ENCODE data around the gene RGS7.
"Not testable (repeated sequence)": the region's sequence is repeated elsewhere in the genome, so short reads cannot be mapped to it uniquely, and the experiment has no call there.

The RGS7 gene

DNA sequence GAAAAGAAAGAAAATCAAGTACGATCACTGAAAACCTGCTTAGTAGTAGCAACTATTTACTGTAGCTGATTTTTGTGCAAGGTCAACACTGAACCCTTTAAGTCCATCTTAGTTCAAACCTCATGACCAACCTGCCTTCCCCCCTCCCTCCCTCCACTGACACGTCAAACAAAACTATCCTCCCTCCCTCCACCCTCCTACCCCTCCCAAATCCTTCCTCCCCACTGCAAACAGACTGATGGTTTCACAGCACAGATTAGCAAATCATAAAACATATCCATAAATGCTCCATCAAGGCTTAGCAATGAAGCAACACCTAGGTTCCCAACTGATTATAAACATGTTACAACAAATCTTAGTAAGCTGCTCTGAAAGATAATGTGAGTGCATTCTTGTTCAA lies 580.8 kb downstream of the RGS7 start:
- no peak for DNase-seq (ENCODE audit: low spot score)

DNA sequence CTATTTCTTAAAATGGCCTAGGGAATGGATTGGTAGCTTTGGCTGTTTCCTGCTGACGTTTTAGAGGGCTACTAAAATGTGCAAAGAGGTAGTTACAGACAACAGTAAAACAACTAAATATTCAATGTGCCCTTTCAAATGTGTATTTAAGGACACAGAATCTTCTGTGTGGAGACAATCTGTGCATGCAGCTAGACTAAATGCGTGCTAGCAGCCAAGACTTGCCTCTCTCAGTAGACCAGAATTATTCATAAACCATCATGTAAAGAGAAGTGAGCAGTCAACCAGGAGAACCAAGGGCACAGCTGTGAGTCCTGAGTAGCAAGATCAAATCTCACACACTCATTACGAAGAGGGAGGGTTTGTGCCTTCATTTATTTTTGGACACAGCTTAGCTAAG lies 584.9 kb downstream of the RGS7 start:
- DNase-seq (ENCODE audit: low spot score) = no peak

DNA sequence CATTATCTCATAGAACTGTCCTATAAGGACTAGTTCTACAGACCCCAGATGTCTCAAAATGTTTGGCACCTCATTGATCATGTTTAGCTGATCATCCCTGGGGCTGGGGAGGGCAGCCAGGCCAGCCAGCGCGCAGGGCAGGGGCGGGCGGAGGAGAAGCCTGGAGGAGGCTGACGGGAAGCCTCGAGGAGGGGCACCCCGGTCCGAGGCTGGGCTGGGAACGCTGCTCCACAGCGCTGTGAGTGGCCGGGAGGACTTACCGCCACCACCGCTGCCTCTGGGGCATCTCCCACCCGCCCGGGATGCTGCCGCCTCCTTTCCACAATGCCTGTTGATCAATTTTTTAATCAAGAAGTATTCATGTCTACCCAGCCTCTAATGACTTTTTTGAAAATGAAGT lies 585.6 kb downstream of the RGS7 start:
- no peak for DNase-seq (ENCODE audit: low spot score)

DNA sequence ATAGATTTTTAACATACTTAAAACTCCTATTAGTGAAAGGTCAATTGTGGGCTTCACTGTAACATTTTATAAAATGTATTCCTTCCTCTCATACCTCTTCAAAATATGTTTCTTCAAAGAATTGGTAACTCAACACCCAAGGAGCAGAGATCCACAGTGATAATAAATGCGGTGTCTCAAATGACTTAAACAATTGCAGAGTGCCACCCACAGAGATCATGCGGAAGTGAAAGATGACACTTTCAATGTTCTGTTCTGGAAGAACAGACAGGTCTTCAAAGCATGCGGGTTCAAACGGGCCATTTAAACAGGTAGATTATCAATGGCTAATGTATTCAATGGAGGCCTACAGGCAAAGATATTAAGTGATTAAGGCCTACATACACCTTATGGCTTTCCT lies 588.0 kb downstream of the RGS7 start:
- DNase-seq (ENCODE audit: low spot score) = no peak

DNA sequence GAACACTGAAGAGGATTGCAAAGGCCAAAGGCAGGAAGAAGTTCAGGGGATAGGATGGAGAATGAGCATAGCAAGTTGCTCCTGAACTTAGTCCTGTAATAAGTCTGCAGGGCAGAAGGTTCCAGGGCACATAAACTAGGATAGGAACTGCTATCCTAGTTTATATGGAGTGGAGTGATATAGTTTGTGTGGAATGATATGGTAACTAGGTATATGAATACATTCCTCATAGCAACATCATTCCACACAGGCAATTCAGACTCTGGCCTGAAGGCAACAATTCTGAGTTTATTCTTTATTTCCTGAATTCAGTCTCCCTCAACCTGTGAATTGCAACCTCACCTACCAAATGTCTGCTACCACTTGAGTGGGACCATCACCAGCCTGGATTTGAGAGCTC lies 590.2 kb downstream of the RGS7 start:
- DNase-seq (ENCODE audit: low spot score) = peak; percentile 71

DNA sequence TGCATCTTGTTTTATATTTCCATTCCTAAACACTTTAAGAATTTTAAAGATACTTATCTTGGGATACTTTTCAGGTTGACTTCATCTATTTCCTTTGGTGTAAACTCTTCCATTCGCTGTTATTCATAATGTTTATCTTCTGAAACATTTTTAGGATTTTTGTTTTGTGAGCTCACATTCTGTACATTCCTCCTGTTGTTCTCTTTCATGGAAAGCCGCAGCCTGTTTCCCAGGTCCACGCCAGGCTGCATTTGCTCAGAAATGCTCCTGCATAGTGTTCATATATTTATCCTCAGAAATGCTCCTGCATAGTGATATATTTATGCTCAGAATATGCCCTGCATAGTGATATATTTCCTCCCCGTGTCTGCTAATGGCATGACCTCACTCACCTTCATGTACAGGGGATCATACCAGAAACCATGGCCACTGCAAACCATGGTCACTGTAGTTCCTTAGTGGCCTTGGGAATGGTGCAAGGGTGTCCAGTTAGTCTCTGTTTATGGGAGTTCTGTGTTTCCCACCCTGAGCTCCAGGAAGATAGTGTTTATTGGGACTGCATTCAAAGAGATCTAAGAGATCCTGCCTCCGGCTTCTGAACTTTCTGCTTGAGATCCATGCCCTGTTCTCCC lies 591.2 kb downstream of the RGS7 start:
- peak; percentile 82 for DNase-seq (ENCODE audit: low spot score)

DNA sequence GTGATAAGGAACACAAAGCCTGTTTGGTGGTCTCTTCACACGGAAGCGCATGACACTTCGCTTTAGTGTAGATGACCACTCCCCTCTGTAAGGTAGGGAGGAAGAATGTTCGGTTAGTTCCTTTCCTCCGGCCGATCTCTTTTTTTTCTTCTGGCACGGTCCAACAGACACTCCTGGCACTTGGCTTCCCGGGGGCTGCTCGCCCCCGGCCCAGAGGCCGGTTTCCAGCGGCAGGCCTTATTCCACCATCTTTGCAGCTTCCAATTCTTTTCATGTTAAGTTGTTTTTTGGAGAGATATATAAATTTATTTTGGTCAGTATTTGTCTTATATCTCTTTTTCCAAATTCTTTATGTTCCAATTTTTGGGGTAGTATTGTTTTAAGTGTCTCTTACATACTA lies 593.2 kb downstream of the RGS7 start:
- DNase-seq (ENCODE audit: low spot score) = no peak

DNA sequence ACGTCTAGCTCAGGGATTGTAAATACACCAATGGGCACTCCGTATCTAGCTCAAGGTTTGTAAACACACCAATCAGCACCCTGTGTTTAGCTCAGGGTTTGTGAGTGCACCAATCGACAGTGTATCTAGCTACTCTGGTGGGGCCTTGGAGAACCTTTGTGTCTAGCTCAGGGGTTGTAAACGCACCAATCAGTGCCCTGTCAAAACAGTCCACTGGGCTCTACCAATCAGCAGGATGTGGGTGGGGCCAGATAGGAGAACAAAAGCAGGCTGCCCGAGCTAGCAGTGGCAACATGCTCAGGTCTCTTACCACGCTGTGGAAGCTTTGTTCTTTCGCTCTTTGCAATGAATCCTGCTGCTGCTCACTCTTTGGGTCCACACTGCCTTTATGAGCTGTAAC lies 593.9 kb downstream of the RGS7 start:
- not testable (repeated sequence) for DNase-seq (ENCODE audit: low spot score)

DNA sequence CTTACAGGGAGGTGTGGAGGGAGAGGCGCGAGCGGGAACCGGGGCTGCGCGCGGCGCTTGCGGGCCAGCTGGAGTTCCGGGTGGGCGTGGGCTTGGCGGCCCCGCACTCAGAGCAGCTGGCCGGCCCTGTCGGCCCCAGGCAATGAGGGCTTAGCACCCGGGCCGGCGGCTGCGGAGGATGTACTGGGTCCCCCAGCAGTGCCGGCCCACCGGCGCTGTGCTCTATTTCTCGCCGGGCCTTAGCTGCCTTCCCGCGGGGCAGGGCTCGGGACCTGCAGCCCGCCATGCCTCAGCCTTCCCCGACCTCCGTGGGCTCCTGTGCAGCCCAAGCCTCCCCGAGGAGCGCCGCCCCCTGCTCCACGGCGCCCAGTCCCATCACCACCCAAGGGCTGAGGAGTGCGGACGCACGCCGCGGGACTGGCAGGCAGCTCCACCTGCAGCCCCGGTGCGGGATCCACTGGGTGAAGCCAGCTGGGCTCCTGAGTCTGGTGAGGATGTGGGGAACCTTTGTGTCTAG lies 594.5 kb downstream of the RGS7 start:
- not testable (repeated sequence) for DNase-seq (ENCODE audit: low spot score)

DNA sequence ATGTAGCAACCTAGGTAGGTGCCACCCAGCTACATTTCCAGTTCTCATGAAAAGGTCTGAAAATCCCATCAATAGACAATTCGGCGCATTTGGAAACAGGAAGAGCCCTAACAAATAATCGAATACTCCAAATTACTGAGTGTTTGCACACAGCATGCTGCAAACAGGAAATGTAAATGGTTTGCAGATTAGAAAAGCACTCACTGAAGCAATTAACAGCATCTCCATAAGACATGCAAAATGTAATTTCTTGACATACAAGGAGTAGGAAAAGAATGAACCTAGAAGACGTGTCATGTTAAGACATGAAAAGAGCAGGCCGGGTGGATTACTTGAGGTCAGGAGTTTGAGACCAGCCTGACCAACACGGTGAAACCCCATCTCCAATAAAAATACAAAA lies 598.2 kb downstream of the RGS7 start:
- DNase-seq (ENCODE audit: low spot score) = not testable (repeated sequence)

DNA sequence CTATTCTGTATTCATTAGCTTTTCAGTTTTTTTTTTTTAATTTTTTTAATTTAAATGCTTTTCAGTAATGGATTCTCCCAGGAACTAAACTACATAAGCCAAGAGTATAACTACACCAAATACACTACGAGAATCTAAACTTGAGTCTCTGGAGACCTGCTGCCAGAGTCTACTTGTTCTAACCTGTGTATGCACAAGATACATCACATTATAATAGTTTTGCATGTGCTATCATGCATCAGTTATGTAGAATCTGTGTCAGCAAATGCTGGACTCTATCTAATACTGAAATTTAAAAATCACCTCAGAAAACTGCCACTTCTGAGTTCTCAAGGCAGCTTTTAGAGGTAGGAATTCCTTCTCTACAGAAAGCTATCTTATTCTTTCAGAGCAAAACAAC lies 598.7 kb downstream of the RGS7 start:
- no peak for DNase-seq (ENCODE audit: low spot score)

DNA sequence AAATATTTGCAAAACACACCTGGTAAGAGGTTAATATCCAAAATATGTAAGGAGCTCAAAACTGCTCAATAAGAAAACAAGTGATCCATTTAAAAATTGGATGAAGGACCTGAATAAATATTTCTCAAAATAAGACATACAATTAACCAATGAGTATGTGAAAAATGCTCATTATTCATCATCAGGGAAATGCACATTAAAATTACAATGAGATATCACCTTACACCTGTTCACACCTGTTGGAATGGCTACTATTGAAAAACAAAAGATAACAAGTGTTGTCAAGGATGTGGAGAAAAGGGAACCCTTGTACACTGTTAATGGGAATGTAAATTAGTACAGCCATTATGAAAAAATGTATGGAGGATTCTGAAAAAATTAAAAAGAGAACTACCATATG lies 609.1 kb downstream of the RGS7 start:
- no peak for DNase-seq (ENCODE audit: low spot score)

DNA sequence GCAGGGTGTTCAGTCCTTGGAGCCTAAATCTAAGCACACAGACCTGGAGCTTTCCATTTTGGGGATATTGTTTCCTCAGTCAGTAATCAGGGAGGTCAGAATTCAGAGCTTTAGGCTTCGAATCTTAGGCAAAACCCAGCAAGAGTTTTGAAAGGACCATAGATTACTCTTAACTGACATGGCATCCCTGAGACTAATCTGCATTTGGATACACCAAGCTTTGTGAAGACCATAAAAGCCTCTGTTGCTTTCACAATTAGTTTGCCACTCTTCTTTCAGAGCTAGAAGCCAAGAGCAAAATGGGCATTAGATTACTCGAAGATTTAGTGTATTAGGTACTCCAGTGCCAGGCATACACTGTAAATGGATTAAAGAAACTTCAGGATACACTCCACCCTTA lies 613.3 kb downstream of the RGS7 start:
- DNase-seq (ENCODE audit: low spot score) = no peak

DNA sequence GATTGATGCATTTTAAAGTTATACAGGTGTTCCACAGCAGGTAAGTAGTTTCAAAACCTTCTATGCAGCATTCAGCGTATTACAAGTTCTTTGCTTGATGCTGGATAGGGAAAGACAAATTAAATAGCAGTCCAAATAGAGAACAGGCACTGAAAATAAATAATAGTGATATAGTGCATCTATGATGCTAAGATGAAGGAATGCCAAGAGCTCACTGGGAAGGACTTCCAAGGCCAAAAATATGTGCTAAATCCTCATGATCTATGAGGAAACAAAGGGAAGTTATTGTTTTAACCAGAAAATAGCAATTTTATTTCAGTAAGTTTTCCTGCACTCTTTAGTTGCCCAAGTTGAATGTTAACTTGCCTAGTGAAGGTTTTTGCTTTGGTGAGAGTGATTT lies 617.3 kb downstream of the RGS7 start:
- DNase-seq (ENCODE audit: low spot score) = no peak

DNA sequence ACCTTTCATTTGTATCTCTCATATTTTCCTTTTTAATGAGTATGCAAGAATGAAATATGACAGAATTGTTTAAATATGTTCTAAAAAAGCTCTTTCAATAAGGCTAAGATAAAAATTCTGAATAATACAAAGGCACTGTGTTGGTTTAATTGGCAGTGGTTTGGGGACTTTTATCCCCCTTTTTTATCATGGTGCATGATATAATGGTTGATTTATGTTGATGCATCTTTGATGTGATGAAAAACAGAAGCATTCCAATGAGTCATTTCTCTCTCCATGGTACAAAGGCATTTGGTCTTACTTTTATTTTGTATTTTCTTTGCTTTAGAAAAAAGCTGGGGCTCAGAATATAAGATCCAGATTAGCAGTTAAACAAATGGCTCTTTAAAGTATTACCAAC lies 617.9 kb downstream of the RGS7 start:
- no peak for DNase-seq (ENCODE audit: low spot score)

DNA sequence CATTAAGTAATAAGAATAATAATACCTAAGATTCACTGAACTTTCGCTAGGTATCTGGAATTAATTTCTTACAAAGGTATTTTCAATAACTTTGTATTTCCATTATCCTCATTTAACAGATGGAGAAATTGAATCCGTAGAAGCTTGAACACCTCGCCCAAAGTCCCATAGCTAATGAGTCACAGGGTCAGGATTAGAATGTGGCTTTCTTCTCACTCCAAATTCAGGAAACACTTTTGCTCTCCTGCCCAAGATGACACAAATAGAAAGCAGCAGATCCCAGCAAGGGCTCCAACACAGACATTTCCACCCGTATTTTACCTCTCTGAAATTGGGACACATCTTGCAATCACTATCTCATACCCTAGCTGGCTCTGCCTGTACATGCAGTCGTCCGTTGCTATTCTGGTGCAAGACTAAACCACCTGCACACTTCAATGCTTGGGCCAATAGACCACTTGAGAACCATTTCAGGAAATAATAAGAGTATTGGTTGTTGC lies 619.2 kb downstream of the RGS7 start:
- no peak for DNase-seq (ENCODE audit: low spot score)

DNA sequence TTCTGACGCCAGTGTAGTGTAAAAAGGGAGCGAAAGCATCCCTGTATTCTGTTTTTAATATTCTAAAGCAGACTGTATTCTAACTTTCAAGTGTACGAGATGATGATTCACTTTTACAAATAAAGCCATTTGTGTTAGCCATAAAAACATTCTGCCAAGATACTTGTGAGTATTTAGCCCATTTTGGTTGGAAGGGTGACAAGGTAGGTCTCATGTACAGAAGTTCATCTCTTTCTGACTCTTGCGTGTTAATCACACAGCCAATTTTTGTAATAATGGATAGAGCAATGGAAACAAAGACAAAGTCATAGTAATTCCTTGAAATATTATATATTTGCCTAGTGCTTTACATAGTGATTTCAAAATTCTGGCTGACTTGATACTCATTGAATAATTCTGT lies 619.7 kb downstream of the RGS7 start:
- DNase-seq (ENCODE audit: low spot score) = no peak

DNA sequence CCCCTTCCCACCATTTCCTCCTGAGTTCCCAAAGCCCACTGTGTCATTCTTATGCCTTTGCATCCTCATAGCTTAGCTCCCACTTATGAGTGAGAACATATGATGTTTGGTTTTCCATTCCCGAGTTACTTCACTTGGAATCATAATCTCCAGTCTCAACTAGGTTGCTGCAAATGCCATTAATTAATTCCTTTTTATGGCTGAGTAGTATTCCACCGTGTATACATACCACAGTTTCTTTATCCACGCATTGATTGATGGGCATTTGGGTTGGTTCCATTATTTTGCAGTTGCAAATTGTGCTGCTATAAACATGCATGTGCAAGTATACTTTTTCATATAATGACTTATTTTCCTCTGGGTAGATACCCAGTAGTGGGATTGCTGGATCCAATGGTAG lies 622.3 kb downstream of the RGS7 start:
- DNase-seq (ENCODE audit: low spot score) = not testable (repeated sequence)

DNA sequence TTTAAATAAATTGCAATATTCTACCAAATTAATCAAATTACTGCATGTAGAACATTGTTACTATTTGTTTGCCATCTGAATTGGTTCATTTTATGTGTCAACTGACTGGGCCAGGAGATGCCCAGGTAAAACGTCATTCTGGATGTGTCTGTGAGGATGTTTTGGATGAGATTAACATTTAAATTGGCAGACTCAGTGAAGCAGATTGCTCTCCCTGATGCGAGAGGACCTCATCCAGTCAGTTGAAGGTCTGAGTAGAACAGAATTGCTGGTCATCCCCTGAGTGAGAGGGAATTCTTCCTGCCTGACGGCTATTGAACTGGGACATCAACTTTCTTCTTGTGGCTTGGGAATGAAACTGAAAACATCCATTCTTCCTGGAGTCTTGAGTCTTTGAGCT lies 623.0 kb downstream of the RGS7 start:
- DNase-seq (ENCODE audit: low spot score) = no peak

DNA sequence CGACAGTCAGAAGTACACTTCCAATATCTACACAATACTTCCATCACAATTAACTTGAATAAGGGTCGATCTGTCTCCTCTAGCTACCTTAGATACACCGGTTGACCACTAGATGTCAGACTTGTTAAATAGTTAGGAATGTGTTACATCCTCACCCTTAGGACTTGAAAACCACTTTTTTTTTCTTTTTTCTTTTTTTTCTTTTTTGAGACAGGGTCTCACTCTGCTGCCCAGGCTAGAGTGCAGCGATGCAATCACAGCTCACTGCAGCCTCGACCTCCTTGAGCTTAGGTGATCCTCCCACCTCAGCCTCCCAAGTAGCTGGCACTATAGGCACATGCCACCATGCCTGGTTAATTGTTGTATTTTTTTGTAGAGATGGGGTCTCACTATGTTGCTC lies 624.6 kb downstream of the RGS7 start:
- peak; percentile 73 for DNase-seq (ENCODE audit: low spot score)

Data from AG08396 (cell line).